DMS153 (cell line): Measurements from ENCODE around the gene TMC5.
A peak's percentile ranks its signal among the peaks of the same experiment; 100 is the strongest.

Experiments used
- DNase-seq: peaks from one replicate; lab custom pipeline; 2025; lab: John Stamatoyannopoulos, UW

Gene TMC5

GRCh38 chr16:19460397-19460796, 42.7 kb downstream of the TMC5 start:
- DNase-seq = no peak

GRCh38 chr16:19463468-19464315, 46.0 kb downstream of the TMC5 start:
- peak; percentile 89 for DNase-seq

GRCh38 chr16:19468300-19468699, 50.6 kb downstream of the TMC5 start:
- no peak for DNase-seq

GRCh38 chr16:19472482-19472881, 54.8 kb downstream of the TMC5 start:
- DNase-seq = no peak

GRCh38 chr16:19474617-19475016, 56.9 kb downstream of the TMC5 start:
- DNase-seq = no peak

GRCh38 chr16:19478505-19478904, 60.8 kb downstream of the TMC5 start:
- DNase-seq = no peak

- no peak for DNase-seq
Observed at GRCh38 chr16:19479302-19479721, 61.6 kb downstream of the TMC5 start.

- DNase-seq = no peak
Observed at GRCh38 chr16:19481296-19481695, 63.6 kb downstream of the TMC5 start.

- DNase-seq = no peak
Observed at GRCh38 chr16:19481769-19482168, 64.1 kb downstream of the TMC5 start.

GRCh38 chr16:19482291-19482690, 64.6 kb downstream of the TMC5 start:
- DNase-seq = no peak

- DNase-seq = no peak
Observed at GRCh38 chr16:19484096-19484495, 66.4 kb downstream of the TMC5 start.

- DNase-seq = no peak
Observed at GRCh38 chr16:19485611-19486010, 67.9 kb downstream of the TMC5 start.

GRCh38 chr16:19486051-19486450, 68.4 kb downstream of the TMC5 start:
- no peak for DNase-seq

GRCh38 chr16:19486750-19487325, 69.2 kb downstream of the TMC5 start:
- no peak for DNase-seq

GRCh38 chr16:19488213-19488640, 70.5 kb downstream of the TMC5 start:
- DNase-seq = no peak

- DNase-seq = no peak
Observed at GRCh38 chr16:19490619-19491018, 72.9 kb downstream of the TMC5 start.

- no peak for DNase-seq
Observed at GRCh38 chr16:19497176-19497575, 79.5 kb downstream of the TMC5 start.

- no peak for DNase-seq
Observed at GRCh38 chr16:19499006-19499405, 81.3 kb downstream of the TMC5 start.

- DNase-seq = no peak
Observed at GRCh38 chr16:19499481-19499880, 81.8 kb downstream of the TMC5 start.

- DNase-seq = peak; percentile 64
Observed at GRCh38 chr16:19502395-19503131, 84.9 kb downstream of the TMC5 start.

GRCh38 chr16:19503461-19504075, 85.9 kb downstream of the TMC5 start:
- no peak for DNase-seq

GRCh38 chr16:19505600-19506303, 88.1 kb downstream of the TMC5 start:
- no peak for DNase-seq
